Lower lobe of right lung (tissue), 2 donors: ENCODE data around the gene TMEM39A. TPM values are rescaled to one million over a fixed set of nuclear protein-coding genes. Genes with fewer than 3 reads are reported as not detected.

Experiments
- ATAC-seq, 2 donors: fragments of 200-7000 bp; cut with Tn5 transposase; one replicate each; pipeline ENCODE4 v1.9.1; 2020 to 2022; ENCODE audit warnings: mild to moderate bottlenecking in 2 of 2, moderate library complexity in 2 of 2
- DNase-seq: peaks from one replicate; pipeline ENCODE4 v3.0.0-alpha.2; 2020
- H3K27ac ChIP-seq: fragments of 200-600 bp; one replicate; pipeline ENCODE4 v1.8.0; 2022
- H3K27me3 ChIP-seq: fragments of 200-600 bp; one replicate; pipeline ENCODE4 v1.8.0; 2022; ENCODE audit warnings: low read depth
- H3K36me3 ChIP-seq: fragments of 200-600 bp; one replicate; pipeline ENCODE4 v1.8.0; 2022; ENCODE audit warnings: mild to moderate bottlenecking
- H3K4me1 ChIP-seq: fragments of 200-600 bp; one replicate; pipeline ENCODE4 v1.8.0; 2022
- H3K4me3 ChIP-seq: fragments of 200-600 bp; one replicate; pipeline ENCODE4 v1.8.0; 2022; ENCODE audit warnings: mild to moderate bottlenecking
- H3K9me3 ChIP-seq: fragments of 200-600 bp; one replicate; pipeline ENCODE4 v1.8.0; 2022
- CTCF ChIP-seq: fragments of 200-600 bp; IDR thresholded peaks from one replicate; pipeline ENCODE4 v1.8.0; 2022; ENCODE audit warnings: antibody characterized with exemption, mild to moderate bottlenecking
- intact Hi-C: fragments of 100-400 bp; cut with DNase I; formaldehyde crosslinking; loops from one replicate; pipeline ENCODE4 v1.11.0; 2022
- total RNA-seq: library from RNA; stranded (reverse); fragmentation: NEBNext Ultra II Directional; extraction: Animal tissue kit (Norgen Biotek cat#: 25700); gene quantifications from one replicate; pipeline ENCODE4 v1.2.1, GENCODE V29; 2021
- donor health status: DM: no; HTN: yes; CAD: no; lungs with severe emphysema.

The TMEM39A gene
- total RNA-seq, 1 donor from 2014 or later = 37.9 TPM

DNA sequence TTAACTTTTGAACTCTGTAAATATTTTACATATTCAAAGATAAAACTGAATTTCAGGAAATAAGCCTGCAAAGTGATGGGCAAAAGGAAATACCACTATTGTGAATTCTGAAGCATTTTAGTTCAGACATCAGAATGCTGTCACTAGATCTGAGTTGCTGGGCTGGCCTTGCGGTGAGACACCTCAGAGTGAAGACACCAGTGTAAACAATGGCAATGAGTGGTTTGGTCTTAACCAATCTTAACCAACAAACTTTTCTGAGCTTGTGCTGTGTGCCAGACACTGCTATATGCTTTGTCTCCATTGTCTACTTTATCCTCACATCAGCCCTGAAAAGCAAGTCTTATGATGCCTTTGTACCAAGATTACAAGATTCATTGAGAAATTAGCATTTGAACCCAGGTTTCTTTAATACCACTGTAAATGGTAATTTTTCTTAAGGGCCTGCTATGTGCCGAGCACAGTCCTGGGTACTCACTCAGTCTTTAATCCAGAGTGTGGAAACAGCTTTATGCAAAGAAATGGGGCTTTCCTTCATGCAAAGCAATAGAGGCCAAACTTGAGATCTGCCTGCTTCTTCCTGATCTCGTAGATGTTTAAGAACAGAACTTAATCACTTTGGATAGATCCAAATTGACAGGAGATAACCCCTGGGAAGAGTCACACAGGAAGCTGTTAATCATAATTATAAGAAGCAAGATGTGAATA is 55.0 kb downstream of the TMEM39A start:
- Histone ChIP-seq H3K4me1 (no peaks in the 10 kb centered on the region), H3K27me3 (no peaks in the 10 kb centered on the region), H3K36me3 (peaks cover 95% of the 10 kb centered on the region), H3K9me3 (no peaks in the 10 kb centered on the region), H3K4me3 (no peak overlapping the region), H3K27ac (peak overlapping the region; percentile 2)
- DNase-seq = no peak
- no peak for TF ChIP-seq CTCF
- intact Hi-C loops = no loop called here
- ATAC-seq = no peak

GRCh38 chr3:119405315-119405714 is 58.1 kb downstream of the TMEM39A start:
- H3K4me3 ChIP-seq = no peak overlapping the region
- H3K27ac ChIP-seq = no peak overlapping the region
- no peaks in the 10 kb centered on the region for H3K27me3 ChIP-seq
- peaks cover 96% of the 10 kb centered on the region for H3K36me3 ChIP-seq
- ATAC-seq = no peak
- no peak for DNase-seq
- intact Hi-C loops = no loop called here
- no peaks in the 10 kb centered on the region for H3K9me3 ChIP-seq
- H3K4me1 ChIP-seq = no peaks in the 10 kb centered on the region
- no peak for TF ChIP-seq CTCF

GRCh38 chr3:119403201-119403600 is 60.2 kb downstream of the TMEM39A start:
- H3K27me3 ChIP-seq = no peaks in the 10 kb centered on the region
- no peak overlapping the region for H3K27ac ChIP-seq
- H3K4me1 ChIP-seq = no peaks in the 10 kb centered on the region
- peaks cover 96% of the 10 kb centered on the region for H3K36me3 ChIP-seq
- ATAC-seq (no peak), DNase-seq (no peak)
- intact Hi-C loops = no loop called here
- no peak for TF ChIP-seq CTCF
- H3K9me3 ChIP-seq = no peaks in the 10 kb centered on the region
- no peak overlapping the region for H3K4me3 ChIP-seq

DNA sequence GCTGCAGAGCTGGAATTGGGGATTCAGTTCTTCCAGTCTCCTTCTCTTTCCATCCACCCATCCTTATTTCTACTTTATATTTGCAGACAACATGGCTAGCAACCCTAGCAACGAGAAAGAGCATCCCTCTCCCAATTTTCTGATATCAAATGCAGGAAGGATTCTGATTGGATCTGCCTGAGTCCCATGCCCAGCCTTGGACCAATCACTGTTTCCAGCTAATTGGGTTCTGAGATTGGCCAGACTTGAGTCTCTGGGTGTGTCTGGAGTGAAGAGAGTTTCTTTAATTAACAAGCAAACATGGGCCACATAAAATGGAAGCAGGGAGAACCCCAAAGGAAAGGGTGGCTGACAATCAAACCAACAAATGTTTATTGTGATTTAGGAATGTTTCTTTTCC is 60.6 kb downstream of the TMEM39A start:
- no peak for DNase-seq
- no peak for TF ChIP-seq CTCF
- Histone ChIP-seq H3K27me3 (no peaks in the 10 kb centered on the region), H3K4me1 (no peaks in the 10 kb centered on the region), H3K9me3 (no peaks in the 10 kb centered on the region), H3K27ac (no peak overlapping the region), H3K36me3 (peaks cover 95% of the 10 kb centered on the region), H3K4me3 (no peak overlapping the region)
- ATAC-seq = no peak
- intact Hi-C loops = no loop called here

- H3K4me1 ChIP-seq = no peaks in the 10 kb centered on the region
- H3K4me3 ChIP-seq = no peak overlapping the region
- no peaks in the 10 kb centered on the region for H3K9me3 ChIP-seq
- peaks cover 95% of the 10 kb centered on the region for H3K36me3 ChIP-seq
- no peak overlapping the region for H3K27ac ChIP-seq
- no peaks in the 10 kb centered on the region for H3K27me3 ChIP-seq
- intact Hi-C loops = no loop called here
- DNase-seq = no peak
- no peak for ATAC-seq
- no peak for TF ChIP-seq CTCF
These were observed 61.6 kb downstream of the TMEM39A start for GRCh38 chr3:119401503-119402440.
